T47D (cell line): ENCODE results near the gene TMEM131L.
"Not testable (repeated sequence)": the region's sequence is repeated elsewhere in the genome, so short reads cannot be mapped to it uniquely, and the experiment has no call there.

Source experiments
- DNase-seq, 2 experiments: peaks; one replicate each; pipeline versions ENCODE4 v3.0.0 to v3.0.0-alpha.2; 2011 to 2012; ENCODE audit warnings: low read depth in 1 of 2, low spot score in 1 of 2
- JUND ChIP-seq: IDR thresholded peaks from 2 replicates; pipeline ENCODE4 v1.6.1; 2012; ENCODE audit warnings: low read depth
- in situ Hi-C: cut with HindIII; loops from 2 replicates; pipeline ENCODE4 v1.10.0; 2016; ENCODE audit warnings: low sequenced_read_pairs, low pct_unique_long_range_greater_than_20kb

TMEM131L gene

GRCh38 chr4:153556435-153556815 lies 90.3 kb downstream of the TMEM131L start:
- no peak for TF ChIP-seq JUND
- in situ Hi-C loops, result no loop called here
- no peak for DNase-seq

- in situ Hi-C loops, result no loop called here
Observed at GRCh38 chr4:153560908-153561307, 94.7 kb downstream of the TMEM131L start.

GRCh38 chr4:153564630-153565525 lies 98.7 kb downstream of the TMEM131L start:
- no peak for TF ChIP-seq JUND
- DNase-seq, result peak in 1 of 2 experiments; percentile 35
- in situ Hi-C loops, result no loop called here

More at GRCh38 chr4:153560908-153561307, 94.7 kb downstream of the TMEM131L start:
- no peak for DNase-seq
- TF ChIP-seq JUND, result no peak

GRCh38 chr4:153566631-153567150 lies 100.5 kb downstream of the TMEM131L start:
- TF ChIP-seq JUND, result no peak
- in situ Hi-C loops, result no loop called here
- no peak for DNase-seq

DNA sequence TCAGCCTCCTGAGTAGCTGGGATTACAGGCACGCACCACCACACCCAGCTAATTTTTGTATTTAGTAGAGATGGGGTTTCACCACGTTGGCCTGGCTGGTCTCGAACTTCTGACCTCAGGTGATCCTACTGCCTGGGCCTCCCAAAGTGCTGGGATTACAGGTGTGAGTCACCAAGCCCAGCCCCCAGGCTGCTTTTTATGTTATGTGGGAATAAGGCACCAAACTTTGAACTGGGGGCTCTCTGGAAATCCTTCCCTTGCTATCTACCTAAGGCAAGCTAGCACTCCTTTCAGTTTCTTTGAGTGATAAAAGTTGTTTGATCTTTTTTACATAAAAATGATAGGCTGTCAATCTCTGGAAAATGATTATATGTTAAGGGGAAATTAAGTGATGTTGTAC lies 101.5 kb downstream of the TMEM131L start:
- DNase-seq, in situ Hi-C loops: not testable (repeated sequence)

DNA sequence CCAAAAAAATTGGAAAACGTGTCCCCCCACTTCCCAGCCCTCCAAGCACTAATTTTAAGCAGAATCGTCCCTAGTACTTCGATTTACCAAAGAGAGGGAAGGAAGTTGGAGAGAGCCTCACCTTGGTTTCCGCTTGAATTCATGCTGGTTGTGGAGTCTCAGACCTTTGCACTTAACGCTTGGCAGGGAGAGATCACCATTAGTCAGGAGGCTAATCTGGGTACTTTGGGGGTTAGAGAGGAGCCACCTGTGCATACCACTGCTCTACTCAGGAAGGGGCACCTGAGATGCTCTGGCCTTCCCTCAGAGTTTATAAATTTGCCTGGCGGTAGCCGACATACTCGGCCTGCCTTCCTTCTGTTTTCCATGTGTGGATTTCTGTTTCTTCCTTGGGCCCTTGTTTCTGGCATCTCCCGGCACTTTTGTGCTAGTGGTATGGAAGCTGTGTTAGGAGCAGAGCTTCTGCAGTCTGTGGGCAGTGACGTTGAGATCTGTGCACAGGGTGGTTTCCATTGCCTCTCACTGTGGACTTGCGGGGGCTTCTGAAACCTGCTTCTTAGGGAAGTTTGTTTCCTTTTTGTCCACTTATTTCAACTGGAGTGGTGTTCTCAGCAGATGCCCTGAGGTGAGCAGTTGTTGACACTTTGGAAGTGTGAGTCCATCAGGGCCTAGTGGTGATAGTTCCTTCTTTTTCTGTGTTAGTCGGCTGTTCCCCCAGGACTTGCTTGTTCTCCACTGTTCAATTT lies 104.2 kb downstream of the TMEM131L start:
- TF ChIP-seq JUND, result no peak
- in situ Hi-C loops, result no loop called here
- peak in 1 of 2 experiments; percentile 7 for DNase-seq

DNA sequence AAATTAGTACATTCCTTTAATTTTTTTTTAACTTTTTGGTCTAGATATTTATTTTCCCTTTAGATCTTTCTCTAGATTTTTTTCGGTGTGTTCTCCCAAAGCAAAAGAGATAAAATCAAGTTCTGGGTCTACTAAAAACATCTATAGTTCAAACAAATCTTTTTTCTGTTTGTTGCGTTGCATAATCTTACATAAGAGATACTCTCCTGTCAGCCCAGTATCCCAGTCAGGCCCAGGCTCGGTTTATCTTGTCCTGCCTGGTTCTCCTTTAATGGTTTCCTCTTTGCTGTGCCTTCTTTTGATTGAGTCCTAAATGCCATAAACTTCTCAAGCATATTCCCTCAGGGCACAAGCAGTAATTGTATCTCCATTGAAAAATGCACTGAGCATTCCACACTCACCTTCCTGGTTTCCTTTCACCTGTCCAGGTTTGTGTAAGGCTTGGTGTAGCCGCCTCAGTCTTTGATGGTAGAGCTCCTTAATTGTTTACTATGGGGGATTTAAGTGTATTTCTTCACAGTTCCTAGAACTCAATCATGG lies 104.9 kb downstream of the TMEM131L start:
- in situ Hi-C loops, result no loop called here
- TF ChIP-seq JUND, result no peak
- peak in 1 of 2 experiments; percentile 66 for DNase-seq

GRCh38 chr4:153572609-153573008 lies 106.4 kb downstream of the TMEM131L start:
- no peak for TF ChIP-seq JUND
- DNase-seq, result no peak
- in situ Hi-C loops, result no loop called here

DNA sequence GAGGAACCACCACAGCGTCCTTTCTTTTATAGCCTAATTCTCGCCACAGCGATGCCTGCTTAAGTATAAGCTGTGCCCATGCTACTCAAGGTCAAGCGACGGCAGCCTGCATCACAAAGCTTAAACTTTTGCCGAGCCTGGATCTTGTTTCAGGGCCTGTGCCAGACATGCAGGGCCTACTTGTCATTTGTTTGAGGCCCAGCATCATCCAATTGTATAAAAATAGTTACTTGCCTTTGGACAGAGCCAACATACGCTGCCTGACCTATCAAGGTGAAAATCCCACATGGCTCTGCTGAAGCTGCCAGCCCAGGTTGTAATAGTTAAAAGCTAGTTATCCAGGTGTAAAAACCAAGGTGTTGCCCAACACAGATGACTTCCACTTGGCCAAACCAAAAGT lies 107.1 kb downstream of the TMEM131L start:
- in situ Hi-C loops, result no loop called here
- DNase-seq, result no peak
- no peak for TF ChIP-seq JUND

- peak in 1 of 2 experiments; percentile 73 for DNase-seq
- no peak for TF ChIP-seq JUND
- in situ Hi-C loops, result no loop called here
Observed at GRCh38 chr4:153573881-153574802, 108.0 kb downstream of the TMEM131L start.

DNA sequence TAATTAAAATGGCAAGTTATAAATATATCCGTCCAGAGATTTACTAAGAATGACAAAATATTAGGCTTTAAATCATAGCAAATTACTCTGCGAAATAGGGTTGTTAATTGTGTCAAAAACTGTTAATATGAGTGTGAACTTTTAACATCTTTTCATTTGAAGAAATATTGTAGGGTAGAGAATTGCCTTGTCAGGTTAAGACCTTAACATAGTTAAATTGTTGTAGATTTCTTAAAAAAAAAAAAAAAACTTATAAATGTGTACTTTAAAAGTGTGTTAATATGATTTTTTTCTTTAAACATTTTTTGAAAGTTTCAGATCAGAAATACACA lies 110.2 kb downstream of the TMEM131L start:
- no peak for TF ChIP-seq JUND
- in situ Hi-C loops, result no loop called here
- DNase-seq, result no peak

- DNase-seq, result peak in 1 of 2 experiments; percentile 9
- in situ Hi-C loops, result no loop called here
- no peak for TF ChIP-seq JUND
Observed at GRCh38 chr4:153577053-153577452, 110.9 kb downstream of the TMEM131L start.
